Heart right ventricle (tissue), 16 donors: ENCODE measurements around the gene METTL21A. TPM values are rescaled to one million over a fixed set of nuclear protein-coding genes. Genes with fewer than 3 reads are reported as not detected.
"Not testable (repeated sequence)": the region's sequence is repeated elsewhere in the genome, so short reads cannot be mapped to it uniquely, and the experiment has no call there.

Source experiments
- ATAC-seq, 8 donors: fragments of 200-7000 bp; cut with Tn5 transposase; one replicate each; pipeline ENCODE4 v1.9.1; 2020; ENCODE audit warnings: mild to moderate bottlenecking in 8 of 8, moderate library complexity in 8 of 8, moderate number of reproducible peaks in 1 of 8
- DNase-seq, 2 donors: peaks; one replicate each; pipeline ENCODE4 v3.0.0-alpha.2; 2020
- H3K27ac ChIP-seq, 10 donors: fragments of 200-600 bp; sonication (generic) in 2 of 10; one replicate each; pipeline versions ENCODE4 v1.5.0 to v1.8.0; 2020 to 2022; ENCODE audit warnings: mild to moderate bottlenecking in 3 of 10
- H3K27me3 ChIP-seq, 7 donors: fragments of 200-600 bp; one replicate each; pipeline ENCODE4 v1.8.0; 2021 to 2022; ENCODE audit warnings: mild to moderate bottlenecking in 2 of 7
- H3K36me3 ChIP-seq, 9 donors: fragments of 200-600 bp; sonication (generic) in 1 of 9; one replicate each; pipeline versions ENCODE4 v1.5.0 to v1.8.0; 2020 to 2022; ENCODE audit warnings: mild to moderate bottlenecking in 2 of 9
- H3K4me1 ChIP-seq, 9 donors: fragments of 200-600 bp; sonication (generic) in 1 of 9; one replicate each; pipeline versions ENCODE4 v1.5.0 to v1.8.0; 2020 to 2022; ENCODE audit warnings: mild to moderate bottlenecking in 4 of 9
- H3K4me3 ChIP-seq, 10 donors: fragments of 200-600 bp; sonication (generic) in 2 of 10; one replicate each; pipeline versions ENCODE4 v1.5.0 to v1.8.0; 2020 to 2022; ENCODE audit warnings: mild to moderate bottlenecking in 7 of 10, moderate library complexity in 2 of 10
- H3K9me3 ChIP-seq, 11 donors: fragments of 200-600 bp in 10 of 11; sonication (generic) in 2 of 11; one replicate each; pipeline versions ENCODE4 v1.5.0 to v1.8.0; 2013 to 2022; ENCODE audit warnings: mild to moderate bottlenecking in 2 of 11, control low read depth in 1 of 11, moderate library complexity in 1 of 11
- CTCF ChIP-seq, 9 donors: fragments of 200-600 bp; sonication (generic) in 2 of 9; IDR thresholded peaks; one replicate each; pipeline versions ENCODE4 v1.5.0 to v1.8.0; 2021 to 2022; ENCODE audit warnings: antibody characterized with exemption in 9 of 9, mild to moderate bottlenecking in 5 of 9, moderate library complexity in 1 of 9
- WGBS, 2 donors: extraction: QIAGEN DNeasy Blood & Tissue Kit; methylation state at CpG; one replicate each; pipeline ENCODE4 v1.1.7; 2013; ENCODE audit warnings: inconsistent platforms in 1 of 2; 5-methylcytosine and 5-hydroxymethylcytosine counted together
- intact Hi-C, 10 donors: fragments of 100-400 bp; cut with DNase I; formaldehyde crosslinking; loops; one replicate each; pipeline versions ENCODE4 v1.11.1 to v1.14.2; 2022
- polyA plus RNA-seq, 2 donors: library from polyadenylated mRNA; stranded (reverse); fragments of 200-250 nt; gene quantifications; one replicate each; pipeline ENCODE4 v1.2.3, GENCODE V29; 2013
- total RNA-seq, 10 donors: library from RNA; stranded (reverse); fragmentation: NEBNext Ultra II Directional in 3 of 10; extraction: Animal tissue kit (Norgen Biotek cat#: 25700) in 3 of 10; gene quantifications; one replicate each; pipeline versions ENCODE4 v1.2.1 to v1.2.4, GENCODE V29; 2021 to 2023
- donor health status: Arrhythmogenic right ventricular cardiomyopathy.
- donor health status: ischemic (EF 13 %, LVEDD 7.1; RV severe dilation, severe dysfunction).
- donor health status: healthy with polysubstance abuse.
- donor health status: DM: no; HTN: yes; CAD: no.
- donor health status: DM: no; HTN: no; CAD: no.
- donor health status: ischemic (EF 25% LVEDD 6.9; RV normal size, moderate dysfunction).
- donor health status: ischemic (EF 25% LVEDD 5.7; RV mildly dilated, moderate dysfunction).
- donor health status: healthy.
- donor health status: DM: yes; HTN: yes; CAD: no.
- donor health status: Ischemic cardiomyopathy.
- donor health status: ischemic (EF 35%, LVEDD 5.7; RV mildly dilated, moderate dysfunction).
- donor health status: nonischemic (EF 11% LVEDD 7.7; RV severe dilation, severe dysfunction).
- donor health status: DM: yes; HTN: yes; CAD: no.
- donor health status: PGD.
- donor health status: ischemic (EF 29% LVEDD 5.4; RV normal size, mild dysfunction).
- donor health status: nonischemic (EF 23%, LVEDD 6.1; RV moderate dilation, normal function).

METTL21A gene
- total and polyA plus RNA-seq, 12 donors, result 10.0 to 22.5 (median 13.8) TPM

GRCh38 chr2:207640160-207640559, 15.0 kb upstream of the METTL21A start:
- no peak overlapping the region for H3K27ac ChIP-seq
- intact Hi-C loops, result no loop called here

GRCh38 chr2:207639288-207639687, 14.1 kb upstream of the METTL21A start:
- peaks cover 0 to 15% (median 0%) of the 10 kb centered on the region in 11 donors for H3K9me3 ChIP-seq
- not testable (repeated sequence) for H3K4me3 ChIP-seq, H3K27ac ChIP-seq, ATAC-seq, H3K36me3 ChIP-seq, H3K27me3 ChIP-seq, DNase-seq, H3K4me1 ChIP-seq
- intact Hi-C loops, result loop anchor here in 1 of 10 donors (10.0 kb wide), 1 partner anchor 86 kb away; no protein-coding TSS in a partner anchor
- 92 to 95% methylated on average over 3 of the region's 3 CpGs for WGBS, 2 donors

More at GRCh38 chr2:207640160-207640559, 15.0 kb upstream of the METTL21A start:
- Histone ChIP-seq H3K36me3 (no peaks in the 10 kb centered on the region), H3K4me1 (peaks cover 0 to 6% (median 0%) of the 10 kb centered on the region in 9 donors), H3K9me3 (peaks cover 0 to 15% (median 0%) of the 10 kb centered on the region in 11 donors), H3K27me3 (no peaks in the 10 kb centered on the region), H3K4me3 (no peak overlapping the region)
- TF ChIP-seq CTCF (IDR thresholded peaks at IDR 0.05), result no peak
- DNase-seq (no peak), ATAC-seq (no peak)

GRCh38 chr2:207635468-207636200, 10.4 kb upstream of the METTL21A start:
- Histone ChIP-seq H3K4me1 (peaks cover 0 to 16% (median 0%) of the 10 kb centered on the region in 9 donors), H3K4me3 (no peak overlapping the region), H3K9me3 (peaks cover 0 to 8% (median 0%) of the 10 kb centered on the region in 11 donors), H3K27ac (no peak overlapping the region), H3K36me3 (no peaks in the 10 kb centered on the region), H3K27me3 (no peaks in the 10 kb centered on the region)
- no peak for TF ChIP-seq CTCF (IDR thresholded peaks at IDR 0.05)
- DNase-seq (no peak), ATAC-seq (no peak)
- WGBS, 2 donors, result 89% methylated on average over 11 of the region's 11 CpGs
- intact Hi-C loops, result loop anchor here in 1 of 10 donors (10.0 kb wide), 1 partner anchor 89 kb away; no protein-coding TSS in a partner anchor

GRCh38 chr2:207633686-207634085, 8.5 kb upstream of the METTL21A start:
- no peak for TF ChIP-seq CTCF (IDR thresholded peaks at IDR 0.05)
- Histone ChIP-seq H3K36me3 (no peaks in the 10 kb centered on the region), H3K27ac (no peak overlapping the region), H3K27me3 (no peaks in the 10 kb centered on the region), H3K9me3 (no peaks in the 10 kb centered on the region), H3K4me1 (peaks cover 0 to 16% (median 0%) of the 10 kb centered on the region in 9 donors), H3K4me3 (no peak overlapping the region)
- intact Hi-C loops, result loop anchor here in 1 of 10 donors (10.0 kb wide), 1 partner anchor 91 kb away; no protein-coding TSS in a partner anchor
- ATAC-seq (no peak), DNase-seq (no peak)
- 87 to 93% methylated on average over 3 of the region's 3 CpGs for WGBS, 2 donors
